Esophagus squamous epithelium (tissue), 4 donors: ENCODE data around the gene ANKS1B.

Source experiments
- CTCF ChIP-seq, 6 experiments: fragments of 450-650 bp in 4 of 6; fragments of 200-600 bp in 2 of 6; sonication (generic) in 2 of 6; IDR thresholded peaks; one replicate each; pipeline ENCODE4 v1.5.1; 2016 to 2019; ENCODE audit warnings: antibody characterized with exemption in 6 of 6, mild to moderate bottlenecking in 4 of 6, moderate library complexity in 4 of 6
- POLR2A ChIP-seq, 4 donors: fragments of 450-650 bp; IDR thresholded peaks; one replicate each; pipeline ENCODE4 v1.6.1; 2017; ENCODE audit warnings: antibody characterized with exemption in 4 of 4, mild to moderate bottlenecking in 4 of 4, moderate library complexity in 3 of 4

GRCh38 chr12:99911967-99912366 lies 72.8 kb downstream of the ANKS1B start:
- TF ChIP-seq CTCF (IDR thresholded peaks at IDR 0.05): no peak
- no peak for TF ChIP-seq POLR2A (IDR thresholded peaks at IDR 0.05)
